Measurements from ENCODE around the gene AMHR2.

GRCh38 chr12:53424626-53425514 is 1.2 kb downstream of the AMHR2 start:
- no peak for TF ChIP-seq CTCF (conservative IDR thresholded peaks at IDR 0.05; ENCODE audit: low read depth, low read length)
- no peak for TF ChIP-seq EZH2phosphoT487 (IDR thresholded peaks at IDR 0.05; ENCODE audit: borderline replicate concordance, low read length)

Measured in PC-3 (cell line).